ENCODE results near the gene APOA5.
"Not testable (repeated sequence)": the region's sequence is repeated elsewhere in the genome, so short reads cannot be mapped to it uniquely, and the experiment has no call there.

Gene APOA5

DNA sequence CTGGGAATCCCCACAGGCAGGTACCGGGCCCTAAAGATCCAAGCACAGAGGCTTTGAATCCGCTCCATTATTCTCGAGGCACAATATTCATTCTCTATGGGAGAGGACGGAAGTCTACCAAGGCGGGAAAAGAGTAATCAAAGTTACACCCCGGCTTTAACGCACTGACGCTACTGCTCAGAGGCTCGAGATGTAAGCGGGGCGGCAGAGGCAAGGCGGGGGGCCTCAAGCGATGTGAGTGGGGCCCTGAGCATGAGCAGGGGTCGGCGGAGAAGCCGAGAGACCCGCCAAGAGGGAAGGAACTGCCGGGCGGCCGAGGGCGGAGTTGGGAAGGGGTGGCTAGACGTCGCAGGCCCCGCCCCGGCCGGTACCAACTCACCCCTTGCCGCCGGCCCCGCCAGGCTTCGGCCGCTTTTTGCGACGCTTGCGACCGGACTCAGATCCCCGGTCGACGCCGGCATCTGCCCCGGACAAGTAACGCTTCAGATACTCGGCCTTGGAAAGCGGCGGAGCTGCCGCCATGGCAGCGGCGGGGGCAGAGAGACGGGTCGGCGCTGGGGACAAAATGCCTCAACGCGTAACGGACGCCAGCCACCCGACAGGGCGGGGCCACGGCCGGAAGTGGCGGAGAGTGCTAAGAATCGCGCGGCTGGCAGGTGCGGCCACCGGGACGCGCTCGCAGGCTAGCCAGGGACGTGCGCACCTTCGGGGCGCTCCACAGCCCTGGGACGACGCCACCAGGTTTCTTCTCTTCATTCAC is 19.1 kb downstream of the APOA5 start, which contains the start of gene BUD13:
Gene BUD13 (minus strand): TSS at position 545 of the 760 bp plus-strand sequence. CDS start 23 bp downstream, at position 522.
- DNase-seq, result peak; percentile 88

DNA sequence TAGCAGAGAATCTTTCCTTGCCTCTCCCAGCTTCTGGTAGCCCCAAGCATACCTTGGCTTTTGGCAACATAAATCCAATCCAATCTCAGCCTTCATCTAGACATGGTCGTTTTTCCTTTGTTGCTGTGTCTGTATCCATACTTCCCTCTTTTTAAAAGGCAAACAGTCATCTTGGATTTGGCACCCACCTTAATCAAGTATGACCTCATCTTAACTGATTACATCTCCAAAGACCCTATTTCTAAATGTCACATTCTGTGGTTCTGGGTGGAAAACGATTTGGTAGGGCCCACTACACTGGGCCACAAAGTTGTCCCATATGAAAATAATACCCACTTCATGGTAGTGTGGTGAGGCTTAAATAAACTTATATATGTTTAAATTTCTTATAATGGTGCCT is 19.7 kb downstream of the APOA5 start:
- no peak for DNase-seq

DNA sequence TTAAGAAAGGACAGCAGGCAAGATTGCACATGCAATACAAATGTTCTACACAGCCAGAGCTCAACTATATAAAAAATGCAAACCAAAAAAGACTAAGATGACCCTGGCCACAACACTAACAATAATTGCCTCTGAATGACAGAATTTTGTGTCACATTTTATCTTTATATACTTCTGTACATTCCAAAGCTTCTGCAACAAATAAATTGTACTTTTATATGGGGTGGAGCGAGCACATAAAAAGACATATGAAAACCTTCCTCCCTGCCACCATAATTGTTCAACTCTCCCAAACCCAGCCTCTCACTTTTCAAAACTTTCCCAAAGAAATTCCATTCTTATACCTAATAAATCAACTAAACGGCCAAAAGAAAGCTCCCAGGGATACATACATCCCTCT is 29.5 kb downstream of the APOA5 start:
- DNase-seq, result no peak

DNA sequence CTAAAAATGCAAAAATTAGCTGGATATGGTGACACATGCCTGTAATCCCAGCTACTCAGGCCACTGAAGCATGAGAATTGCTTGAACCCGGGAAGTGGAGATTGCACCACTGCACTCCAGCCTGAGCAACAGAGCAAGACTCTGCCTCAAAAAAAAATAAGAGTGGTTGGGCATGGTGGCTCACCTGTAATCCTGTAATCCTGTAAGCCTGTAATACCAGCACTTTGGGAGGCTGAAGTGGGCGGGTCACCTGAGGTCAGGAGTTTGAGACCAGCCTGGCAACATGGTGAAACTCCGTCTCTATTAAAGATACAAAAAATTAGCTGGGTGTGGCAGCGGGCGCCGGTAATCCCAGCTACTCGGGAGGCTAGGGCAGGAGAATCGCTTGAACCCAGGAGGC is 35.6 kb downstream of the APOA5 start:
- not testable (repeated sequence) for DNase-seq

DNA sequence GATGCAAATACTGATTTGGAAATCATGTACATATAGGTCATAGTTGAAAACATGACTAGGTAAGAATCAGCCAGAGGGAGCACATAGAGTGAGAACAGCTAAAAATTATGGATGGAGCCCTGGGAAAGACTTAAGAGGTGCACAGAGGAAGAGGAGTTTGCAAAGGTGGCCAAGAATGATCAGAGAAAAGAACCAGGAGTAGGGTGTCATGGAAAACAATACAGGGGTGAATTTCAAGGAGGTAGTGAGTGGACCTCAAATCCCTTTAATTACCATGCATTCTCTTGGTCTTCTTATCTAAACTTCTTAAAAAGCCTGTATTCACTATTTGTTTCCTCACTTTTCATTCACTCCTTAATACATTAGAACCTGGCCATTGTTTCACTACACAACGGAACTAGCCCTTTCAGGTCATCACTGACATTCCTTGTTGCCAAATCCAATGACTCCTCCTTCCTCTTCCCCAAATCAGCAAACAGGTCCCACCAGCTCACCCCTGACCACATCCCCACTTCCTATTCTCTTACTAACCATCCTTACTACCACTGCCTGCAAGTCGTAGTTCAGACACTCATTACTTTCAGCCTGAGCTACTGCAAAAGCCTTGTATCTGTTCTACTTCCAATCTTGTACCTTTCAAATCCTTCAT is 41.5 kb downstream of the APOA5 start:
- DNase-seq, result no peak

DNA sequence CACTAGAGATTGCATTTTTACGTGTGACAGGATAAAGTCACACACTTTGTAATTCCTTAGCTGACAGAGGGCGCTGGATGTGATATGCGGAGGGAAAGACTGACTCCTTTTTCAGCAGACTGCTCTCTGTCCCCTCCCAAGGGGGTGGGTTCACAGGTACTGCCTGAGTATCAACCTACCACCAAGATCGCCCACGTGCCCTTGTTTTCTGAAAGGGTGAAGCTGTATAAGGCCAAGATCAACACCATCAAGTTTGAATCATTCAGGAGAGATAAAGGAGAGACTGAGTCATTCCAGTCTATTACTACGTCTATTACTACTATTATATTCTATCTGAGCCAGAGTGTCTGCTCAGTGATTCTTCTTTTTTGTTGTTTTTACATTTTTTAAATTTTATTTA is 49.6 kb downstream of the APOA5 start:
- no peak for DNase-seq

DNA sequence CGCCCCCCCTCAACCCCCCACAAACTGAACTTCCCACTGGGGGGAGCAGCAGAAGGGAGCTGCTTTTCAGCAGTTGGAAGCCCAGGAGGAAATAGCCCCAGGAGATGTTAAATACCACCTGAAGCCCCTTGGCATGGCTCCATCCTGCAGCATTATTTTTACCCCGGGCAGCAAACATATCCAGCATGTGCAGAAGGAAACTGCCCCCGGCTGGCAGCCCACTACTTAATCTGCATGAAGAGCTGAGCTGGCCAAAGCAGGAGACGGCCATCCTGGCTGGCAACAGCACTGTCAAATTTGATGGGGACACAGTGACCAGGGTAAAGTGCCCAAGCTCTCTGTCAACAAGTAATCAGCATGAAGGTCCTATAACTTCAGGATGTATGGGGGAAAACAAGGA is 50.9 kb downstream of the APOA5 start:
- no peak for DNase-seq
